Hippocampal formation (tissue), 2 donors: ENCODE data around the gene MEIS1.
A peak's percentile ranks its signal among the peaks of the same experiment; 100 is the strongest.

ENCODE experiments used
- DNase-seq, 2 donors: peaks; one replicate each; lab custom pipeline; 2025; lab: John Stamatoyannopoulos, UW

MEIS1 gene

DNA sequence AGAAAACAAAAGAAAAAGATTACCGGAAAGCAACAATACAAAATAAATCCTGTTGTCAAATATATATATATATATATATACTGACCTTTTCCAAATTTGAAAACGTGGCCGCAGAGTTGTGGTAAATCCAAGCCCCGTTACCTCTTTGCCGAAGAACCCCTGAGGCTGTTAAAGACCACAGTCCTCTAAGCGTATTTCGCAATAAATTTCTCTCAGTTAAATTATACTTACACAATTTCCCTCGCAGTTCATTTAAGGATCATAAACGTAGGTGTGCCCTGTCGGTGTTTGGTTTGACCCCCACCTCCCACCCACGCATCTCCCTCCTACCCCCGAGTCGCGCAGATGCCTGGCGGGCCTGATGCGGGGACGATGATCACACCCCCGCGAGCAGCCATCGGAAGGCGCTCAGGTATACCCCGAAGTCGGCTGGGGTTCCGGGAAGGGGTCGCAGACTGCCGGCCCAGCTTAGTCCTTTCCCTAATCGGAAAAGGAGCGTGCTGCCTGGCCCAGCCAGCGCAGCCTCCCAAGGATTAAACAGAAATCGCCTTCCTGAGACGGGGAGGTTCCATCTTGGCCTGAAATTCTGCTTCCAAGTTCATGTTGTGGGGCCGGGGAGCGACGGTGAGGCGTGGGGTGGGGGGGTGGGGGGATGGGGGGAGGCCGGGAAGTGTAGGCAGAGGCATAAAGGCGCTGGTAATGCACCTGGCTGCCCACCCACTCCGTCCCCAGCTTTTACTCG, 2.9 kb upstream of the MEIS1 start:
- no peak for DNase-seq

DNA sequence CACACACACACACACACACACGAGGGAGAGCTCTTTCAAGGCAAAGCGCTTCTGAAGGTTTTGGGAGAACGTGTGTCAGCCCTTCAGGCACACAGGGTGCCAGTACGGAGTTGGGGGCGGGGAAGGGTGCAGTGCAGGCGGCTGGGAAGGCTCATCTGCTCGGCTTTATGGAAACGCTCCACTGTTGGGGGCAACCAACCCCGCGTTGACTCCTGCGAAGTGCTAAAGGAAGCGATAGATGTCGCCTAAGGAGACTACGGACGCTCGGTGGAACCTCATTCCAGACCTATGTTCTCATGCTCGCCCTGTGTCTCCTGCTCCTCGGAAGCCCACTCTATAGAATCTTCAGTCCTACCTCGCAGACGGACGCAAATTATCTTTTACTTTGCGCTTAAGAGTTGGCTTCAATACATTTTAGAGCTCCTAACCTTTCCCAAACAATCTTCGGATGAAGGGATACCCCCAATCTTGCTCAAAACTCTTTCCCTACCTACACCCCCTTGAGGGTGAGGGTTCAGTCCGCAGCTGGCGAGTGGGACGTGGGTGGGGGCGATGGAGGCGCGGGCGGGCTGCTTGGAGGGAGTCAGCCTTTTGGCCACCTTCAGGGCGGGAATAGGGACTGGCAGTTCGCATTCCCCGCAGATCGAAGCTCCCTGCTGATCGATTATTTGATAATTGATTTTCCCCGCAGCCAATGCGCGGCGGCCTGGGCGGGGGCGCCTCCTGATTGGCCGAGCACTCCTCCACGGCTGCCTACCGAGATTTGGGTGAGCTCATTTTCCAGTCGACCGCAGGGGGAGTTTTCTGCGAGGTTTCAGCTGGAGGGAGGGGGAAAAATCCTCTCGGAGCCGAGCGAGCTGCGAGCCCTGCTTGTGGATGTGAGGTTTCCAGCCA, 1.9 kb upstream of the MEIS1 start:
- DNase-seq = peak; percentile 86 to 88

DNA sequence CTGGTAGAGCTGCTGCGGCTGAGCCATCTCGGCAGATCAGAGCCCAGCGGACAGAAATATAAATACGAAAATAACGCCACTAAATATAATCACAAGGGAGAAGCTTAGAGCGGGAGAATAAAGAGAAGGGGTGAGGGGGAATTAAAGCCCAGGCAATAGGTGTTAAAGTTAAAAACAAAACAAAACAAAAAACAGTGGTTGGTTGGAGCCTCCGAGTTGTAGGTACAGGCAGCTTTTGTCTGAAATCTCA, 1.3 kb upstream of the MEIS1 start:
- DNase-seq = no peak

DNA sequence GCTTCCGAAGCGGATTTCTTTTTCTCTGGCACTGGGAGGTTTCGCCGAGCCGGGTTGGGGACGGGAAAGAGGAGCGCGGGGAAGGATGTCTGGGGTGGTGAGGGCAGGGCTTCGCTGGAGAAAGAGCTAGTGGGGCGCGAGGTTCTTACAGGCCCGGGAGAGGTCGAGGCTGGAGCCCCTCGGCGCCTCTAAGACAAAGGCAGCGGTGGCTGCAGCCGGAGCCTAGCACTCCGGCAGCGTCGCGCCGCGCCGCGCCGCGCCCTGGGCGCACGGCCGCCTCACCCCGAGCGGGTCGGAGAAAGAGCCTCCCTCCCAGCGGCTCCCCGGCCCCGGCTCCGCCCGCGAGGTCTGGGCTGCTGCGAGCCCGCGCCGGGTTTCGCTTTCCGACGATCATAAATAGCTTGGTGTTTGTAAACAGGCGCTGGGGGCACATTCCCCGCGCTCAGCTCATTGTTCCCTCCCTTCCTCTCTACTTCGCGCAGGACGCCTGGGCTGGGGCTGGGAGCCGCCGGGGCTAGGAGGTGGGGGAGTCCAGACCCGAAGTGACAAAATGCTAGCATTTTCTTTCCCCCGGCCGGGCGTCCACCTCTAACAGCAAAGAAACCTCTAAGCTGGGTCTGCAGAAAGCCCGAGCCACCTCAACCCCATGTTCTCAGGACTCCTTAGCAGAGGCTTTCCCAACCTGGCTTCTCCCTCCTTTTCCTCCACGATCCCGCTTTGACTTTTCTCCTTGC, 813 bp upstream of the MEIS1 start:
- peak; percentile 55 to 58 for DNase-seq

DNA sequence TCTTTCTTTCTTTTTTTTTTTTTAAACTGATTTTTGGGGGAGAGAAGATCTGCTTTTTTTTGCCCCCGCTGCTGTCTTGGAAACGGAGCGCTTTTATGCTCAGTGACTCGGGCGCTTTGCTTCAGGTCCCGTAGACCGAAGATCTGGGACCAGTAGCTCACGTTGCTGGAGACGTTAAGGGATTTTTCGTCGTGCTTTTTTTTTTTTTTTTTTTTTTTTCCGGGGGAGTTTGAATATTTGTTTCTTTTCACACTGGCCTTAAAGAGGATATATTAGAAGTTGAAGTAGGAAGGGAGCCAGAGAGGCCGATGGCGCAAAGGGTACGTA, 587 bp downstream of the MEIS1 start:
- DNase-seq = no peak

DNA sequence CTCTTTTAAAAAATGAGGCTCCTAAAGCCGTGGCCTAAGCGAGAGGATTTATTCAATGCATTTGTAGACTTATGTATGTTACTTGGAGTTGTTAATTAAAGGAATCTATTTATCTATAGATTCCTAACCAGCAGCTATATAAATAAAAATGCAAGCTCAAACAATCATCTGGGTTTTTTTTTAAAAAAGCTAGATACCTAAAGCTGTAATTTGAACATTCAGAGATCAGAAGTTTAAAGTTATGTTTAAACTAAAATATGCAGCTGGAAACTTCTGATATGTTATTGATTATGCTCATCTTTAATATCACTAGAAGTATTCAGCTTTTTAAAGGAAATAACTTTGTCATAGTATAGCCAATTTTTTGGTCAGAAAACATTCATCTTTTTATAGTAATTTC, 1.0 kb downstream of the MEIS1 start:
- no peak for DNase-seq

DNA sequence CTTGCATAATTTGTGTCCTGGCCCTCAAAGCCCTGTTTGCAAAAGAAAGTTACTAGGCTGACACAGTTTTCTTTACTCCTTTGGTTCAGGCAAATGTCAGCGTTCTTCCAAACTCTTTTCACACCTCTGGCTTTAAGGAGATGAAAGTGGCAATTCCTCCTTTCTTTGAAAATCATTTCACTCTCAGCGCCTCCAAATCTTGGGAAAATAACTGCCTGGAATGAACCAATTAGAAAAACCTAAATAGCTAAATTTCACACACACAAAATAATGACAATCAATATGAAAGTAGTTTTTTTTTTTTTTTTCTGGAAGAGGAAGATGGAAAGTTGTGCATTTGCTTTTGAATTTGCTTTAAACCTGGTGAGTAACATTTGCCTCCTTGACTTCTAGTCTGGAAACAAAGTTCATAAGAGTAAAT, 1.7 kb downstream of the MEIS1 start:
- DNase-seq = no peak

DNA sequence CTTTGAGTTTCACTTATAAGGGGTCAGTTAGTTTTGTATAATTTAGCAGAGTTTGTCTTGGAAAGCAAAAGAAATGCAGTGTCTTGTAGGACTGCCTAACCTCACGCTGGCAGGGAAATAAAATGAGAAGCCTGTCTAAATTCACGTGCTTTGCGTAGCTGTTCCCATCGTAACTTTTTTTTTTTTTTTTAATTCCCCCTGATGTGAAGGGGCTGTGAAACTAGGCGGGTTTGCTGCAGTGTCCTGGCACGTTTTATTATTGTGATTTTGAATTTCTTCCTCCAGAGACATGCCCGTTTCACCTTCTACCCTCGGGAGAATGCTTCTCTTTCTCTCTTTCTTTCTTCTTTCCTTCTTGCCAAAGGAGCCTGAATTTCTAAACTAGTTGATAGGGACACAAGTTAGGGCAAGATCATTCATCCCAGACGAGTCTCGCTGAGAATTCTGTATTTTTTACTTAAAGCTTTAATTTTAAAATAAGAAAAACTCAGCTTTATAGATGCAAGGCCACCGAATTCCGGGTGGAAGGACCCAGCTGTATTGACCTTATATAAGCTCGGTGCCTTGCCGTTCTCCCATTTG, 2.3 kb downstream of the MEIS1 start:
- DNase-seq = no peak

DNA sequence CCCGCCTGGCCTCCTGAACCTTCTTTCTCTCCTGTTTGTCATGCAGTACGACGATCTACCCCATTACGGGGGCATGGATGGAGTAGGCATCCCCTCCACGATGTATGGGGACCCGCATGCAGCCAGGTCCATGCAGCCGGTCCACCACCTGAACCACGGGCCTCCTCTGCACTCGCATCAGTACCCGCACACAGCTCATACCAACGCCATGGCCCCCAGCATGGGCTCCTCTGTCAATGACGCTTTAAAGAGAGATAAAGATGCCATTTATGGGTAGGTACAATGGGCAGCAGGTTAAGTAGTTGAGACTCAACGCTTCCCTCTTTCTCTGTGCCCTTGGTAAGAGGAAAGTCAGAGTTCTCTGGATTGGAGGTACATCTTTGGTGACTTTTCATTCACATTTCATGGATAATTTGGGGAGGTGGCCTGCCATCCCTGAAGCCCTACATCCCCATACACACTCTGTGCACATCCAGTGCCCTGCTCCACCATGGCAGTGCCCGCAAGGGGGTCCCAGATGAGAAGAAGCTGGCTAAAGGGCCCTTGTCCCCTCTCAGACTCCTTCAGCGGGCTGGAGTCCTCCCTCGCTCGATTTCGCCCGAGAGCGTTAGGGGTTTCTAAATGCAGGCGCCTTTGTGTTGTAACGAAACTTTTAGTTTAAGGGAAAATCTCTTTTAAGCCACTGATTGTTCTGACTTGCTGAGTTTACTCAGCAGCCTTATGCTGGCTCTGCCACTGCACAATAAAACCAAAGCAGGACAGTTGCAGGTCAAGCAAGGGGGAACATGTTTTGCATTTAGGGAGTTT, 3.0 kb downstream of the MEIS1 start:
- no peak for DNase-seq

DNA sequence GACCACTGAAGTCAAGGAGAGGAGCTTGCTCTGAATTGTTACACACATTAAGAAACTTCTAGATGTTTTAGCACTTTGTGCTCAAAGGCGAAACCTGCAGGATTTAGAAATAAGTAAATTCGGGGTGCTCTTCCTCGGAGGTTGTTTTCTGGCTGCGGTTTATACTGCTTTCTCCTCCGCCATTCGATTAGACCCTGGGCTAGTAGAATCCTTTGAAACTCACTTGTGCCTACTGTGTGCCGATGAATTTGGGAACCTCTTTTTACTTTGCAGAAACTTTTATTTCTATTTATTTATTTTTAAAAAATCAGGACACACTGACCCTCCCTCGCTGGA, 3.5 kb downstream of the MEIS1 start:
- no peak for DNase-seq

DNA sequence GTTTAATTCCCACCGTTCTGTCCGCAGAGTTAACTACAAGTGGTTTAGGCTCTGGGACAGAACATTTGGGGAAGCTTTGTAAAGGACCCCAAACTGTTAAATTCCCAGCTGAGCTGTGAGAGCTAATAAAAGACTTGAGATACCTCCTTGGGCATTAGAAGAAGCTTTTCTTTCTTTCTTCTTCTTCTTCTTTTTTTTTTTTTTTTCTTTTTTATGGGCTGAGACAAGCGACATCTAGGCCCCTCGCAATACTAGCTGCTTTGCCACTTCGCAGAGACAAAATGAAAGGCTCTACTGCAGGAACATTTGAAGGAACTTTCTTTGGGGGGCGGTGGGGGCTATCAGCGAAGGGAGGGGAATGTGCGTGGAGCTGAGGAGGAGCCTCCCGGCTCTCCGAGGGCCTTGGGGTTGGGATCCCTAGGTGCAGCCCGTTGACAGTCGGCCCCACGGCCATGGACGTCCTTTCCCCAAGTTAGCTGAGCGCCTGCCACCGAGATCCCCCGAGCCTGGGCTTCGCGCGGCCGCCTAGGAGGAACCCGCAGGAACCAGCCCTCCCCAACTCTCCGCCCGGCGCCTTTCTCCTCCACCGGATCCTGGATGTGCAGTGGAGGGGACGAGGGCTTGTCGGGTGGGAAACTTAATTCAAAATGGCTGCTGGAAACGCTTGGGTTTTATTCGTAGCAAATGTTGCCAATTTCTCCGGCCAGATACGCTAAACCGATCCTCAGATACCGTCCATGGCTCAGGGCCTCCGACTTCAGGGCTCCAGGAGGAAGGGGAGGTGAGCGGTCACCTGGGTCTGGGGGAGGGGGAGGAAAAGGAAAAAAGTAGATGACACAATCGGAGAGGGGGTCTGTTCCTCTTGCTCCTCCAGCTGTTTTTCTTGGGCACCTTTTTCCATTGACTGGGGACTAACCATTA, 4.2 kb downstream of the MEIS1 start:
- DNase-seq = peak in 1 of 2 donors; percentile 22

DNA sequence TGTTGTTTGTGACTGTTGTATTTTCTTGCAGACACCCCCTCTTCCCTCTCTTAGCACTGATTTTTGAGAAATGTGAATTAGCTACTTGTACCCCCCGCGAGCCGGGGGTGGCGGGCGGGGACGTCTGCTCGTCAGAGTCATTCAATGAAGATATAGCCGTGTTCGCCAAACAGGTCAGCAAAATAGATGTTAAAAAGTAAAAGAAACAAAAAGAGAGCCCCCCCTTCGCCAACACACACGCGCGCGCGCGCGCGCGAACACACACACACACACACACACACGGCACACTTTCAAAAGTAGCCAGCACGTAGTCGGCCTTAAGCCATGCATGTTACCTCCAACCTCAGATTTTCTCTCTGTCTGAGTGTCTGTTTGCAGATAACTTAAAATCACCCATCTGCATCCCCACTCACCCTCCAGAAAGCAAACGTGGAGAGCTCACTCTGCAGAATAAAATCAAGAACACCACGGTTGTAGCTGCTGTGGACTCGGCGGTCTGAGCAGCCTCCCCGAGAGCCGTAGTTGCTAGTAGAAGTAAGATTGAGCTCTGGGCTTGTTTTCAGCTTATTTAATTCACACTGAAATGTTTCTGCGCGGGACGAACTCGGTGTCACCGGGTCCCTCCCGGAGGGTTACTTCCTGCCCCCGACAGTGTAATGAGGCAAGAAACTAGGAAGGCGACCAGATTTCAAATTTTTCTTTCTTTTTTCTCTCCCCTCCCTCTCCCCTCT, 5.1 kb downstream of the MEIS1 start:
- DNase-seq = no peak

DNA sequence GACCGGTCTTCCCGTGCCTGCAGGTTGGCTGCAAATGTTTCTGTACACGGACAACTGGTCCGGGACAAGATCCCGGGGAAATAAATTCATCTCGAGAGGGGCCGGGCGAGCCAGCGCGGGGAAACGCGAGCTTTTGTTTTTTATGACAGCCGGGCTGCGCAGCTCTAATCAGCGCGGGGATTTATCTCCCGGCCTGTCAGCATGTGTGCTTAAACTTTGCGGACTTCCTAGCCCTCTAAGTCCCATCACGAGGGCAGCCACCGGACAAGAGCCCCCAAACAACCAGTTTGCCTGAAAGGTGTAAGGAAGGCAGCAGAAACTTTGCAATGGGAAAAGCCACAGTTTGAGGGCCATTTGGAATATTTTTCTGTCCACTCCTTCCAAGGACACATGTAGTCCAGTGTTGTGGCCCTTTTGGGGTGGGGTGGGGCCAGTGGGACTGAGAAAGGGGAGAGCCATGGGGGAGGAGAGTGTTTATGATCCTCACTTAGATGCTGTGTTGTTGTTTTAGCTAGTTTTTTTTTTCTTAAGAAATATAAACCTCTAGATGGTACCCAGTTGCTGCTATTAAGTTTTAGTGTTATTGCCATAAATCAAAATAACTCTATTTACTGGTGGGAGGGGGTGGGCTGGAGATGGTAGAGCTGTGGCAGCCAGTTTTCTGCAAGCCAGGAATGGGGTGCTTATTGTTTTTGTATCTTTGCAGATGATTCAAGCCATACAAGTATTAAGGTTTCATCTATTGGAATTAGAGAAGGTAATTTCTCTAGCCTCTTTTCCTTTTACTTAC, 6.0 kb downstream of the MEIS1 start:
- no peak for DNase-seq

DNA sequence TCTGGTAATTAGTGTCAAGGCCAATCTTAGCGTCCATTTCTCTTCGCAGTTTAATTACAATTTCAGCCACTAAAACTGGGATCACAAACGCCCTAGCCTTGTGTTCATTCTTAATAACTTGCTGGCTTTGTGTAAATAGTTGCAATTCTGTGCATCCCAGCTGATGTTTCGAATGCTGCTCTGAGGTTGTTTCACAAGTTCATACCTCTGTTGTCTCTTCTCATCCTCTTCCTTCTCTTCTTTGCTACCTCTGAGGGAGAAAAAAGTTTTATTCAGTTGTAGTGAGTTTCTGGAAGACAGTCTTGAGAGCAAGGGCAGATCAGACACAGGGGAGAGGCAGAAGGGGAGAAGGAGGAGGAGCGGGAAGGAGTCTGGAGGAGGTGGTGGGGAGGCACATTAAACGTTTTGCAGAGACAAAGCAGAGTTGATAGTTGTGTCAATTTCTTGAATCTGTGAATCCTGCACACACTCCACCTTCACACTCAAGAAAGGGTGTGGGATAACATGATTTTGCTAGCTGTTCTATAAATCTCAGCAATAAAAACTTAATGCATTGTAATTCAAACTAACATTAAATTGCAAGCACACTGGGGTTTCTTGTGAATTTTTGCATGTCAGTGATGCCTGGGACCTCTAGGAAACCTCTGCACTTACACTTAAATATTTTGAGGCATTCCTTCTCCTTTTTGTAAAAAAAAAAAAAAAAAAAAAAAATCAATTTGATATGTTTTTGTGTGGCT, 6.8 kb downstream of the MEIS1 start:
- DNase-seq = no peak

DNA sequence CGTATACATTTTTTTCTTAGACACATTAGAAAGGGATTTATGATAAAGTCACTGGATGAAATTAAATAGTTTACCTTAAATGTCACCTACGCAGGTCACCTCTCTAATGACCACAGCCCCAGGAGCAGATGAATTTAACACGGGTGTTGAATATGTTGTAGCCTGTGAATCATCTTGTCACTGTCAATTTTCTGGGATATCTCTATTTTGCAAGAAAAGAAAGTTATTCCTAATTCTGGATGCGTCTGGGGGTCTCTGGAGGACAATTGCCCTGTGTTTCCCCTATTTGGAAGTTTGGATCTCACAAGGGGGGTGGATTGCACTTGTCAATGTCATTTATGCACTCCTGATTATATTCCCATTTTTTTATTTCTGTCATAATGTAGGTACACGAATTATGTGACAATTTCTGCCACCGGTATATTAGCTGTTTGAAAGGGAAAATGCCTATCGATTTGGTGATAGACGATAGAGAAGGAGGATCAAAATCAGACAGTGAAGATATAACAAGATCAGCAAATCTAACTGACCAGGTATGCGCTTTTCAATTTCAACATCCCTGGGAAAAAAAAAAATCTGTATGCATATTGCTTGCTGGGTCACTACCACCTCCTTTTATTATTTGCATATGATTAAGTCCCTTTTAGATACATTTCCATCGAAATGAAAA, 7.7 kb downstream of the MEIS1 start:
- DNase-seq = no peak

DNA sequence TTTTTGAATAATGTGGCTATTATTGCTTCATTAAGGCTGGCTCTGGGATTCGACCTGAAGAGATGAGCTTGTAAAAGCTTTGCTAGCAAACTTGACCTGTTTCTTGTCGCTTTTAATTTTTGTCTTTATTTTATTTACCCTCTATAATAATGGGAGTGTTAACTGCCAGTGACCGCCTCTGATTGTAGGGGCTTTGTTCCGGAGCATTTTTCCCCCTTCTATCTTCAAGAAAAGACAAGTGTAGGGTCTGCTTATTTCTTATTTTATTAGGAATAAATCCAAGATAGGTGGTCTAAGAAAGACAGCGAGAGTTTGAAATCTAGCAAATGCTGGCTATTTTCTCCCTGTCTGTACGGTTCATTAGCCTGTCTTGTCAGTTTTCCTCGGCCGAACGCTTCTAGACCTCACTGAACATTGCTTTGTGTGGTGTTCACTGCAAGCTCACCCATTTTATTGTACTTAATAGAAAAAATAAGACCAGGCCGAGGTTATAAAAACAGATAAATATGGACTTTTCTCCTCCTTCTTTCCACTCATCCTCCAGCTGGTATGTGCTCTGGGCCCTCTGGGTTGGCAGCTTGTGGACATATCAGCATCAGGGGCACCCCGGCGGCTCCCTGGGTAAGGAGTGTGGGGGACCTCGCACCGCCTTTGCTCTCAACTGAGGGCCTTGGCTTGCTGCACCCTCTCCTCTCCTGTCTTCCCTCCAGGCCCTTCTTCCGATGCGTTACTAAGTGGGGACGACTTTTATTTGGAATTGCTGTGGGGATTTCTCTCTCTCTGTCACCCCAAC, 8.5 kb downstream of the MEIS1 start:
- no peak for DNase-seq
